Measurements from ENCODE around the gene RRBP1. TPM values are rescaled to one million over a fixed set of nuclear protein-coding genes. Genes with fewer than 3 reads are reported as not detected.

RRBP1 gene, protein sequence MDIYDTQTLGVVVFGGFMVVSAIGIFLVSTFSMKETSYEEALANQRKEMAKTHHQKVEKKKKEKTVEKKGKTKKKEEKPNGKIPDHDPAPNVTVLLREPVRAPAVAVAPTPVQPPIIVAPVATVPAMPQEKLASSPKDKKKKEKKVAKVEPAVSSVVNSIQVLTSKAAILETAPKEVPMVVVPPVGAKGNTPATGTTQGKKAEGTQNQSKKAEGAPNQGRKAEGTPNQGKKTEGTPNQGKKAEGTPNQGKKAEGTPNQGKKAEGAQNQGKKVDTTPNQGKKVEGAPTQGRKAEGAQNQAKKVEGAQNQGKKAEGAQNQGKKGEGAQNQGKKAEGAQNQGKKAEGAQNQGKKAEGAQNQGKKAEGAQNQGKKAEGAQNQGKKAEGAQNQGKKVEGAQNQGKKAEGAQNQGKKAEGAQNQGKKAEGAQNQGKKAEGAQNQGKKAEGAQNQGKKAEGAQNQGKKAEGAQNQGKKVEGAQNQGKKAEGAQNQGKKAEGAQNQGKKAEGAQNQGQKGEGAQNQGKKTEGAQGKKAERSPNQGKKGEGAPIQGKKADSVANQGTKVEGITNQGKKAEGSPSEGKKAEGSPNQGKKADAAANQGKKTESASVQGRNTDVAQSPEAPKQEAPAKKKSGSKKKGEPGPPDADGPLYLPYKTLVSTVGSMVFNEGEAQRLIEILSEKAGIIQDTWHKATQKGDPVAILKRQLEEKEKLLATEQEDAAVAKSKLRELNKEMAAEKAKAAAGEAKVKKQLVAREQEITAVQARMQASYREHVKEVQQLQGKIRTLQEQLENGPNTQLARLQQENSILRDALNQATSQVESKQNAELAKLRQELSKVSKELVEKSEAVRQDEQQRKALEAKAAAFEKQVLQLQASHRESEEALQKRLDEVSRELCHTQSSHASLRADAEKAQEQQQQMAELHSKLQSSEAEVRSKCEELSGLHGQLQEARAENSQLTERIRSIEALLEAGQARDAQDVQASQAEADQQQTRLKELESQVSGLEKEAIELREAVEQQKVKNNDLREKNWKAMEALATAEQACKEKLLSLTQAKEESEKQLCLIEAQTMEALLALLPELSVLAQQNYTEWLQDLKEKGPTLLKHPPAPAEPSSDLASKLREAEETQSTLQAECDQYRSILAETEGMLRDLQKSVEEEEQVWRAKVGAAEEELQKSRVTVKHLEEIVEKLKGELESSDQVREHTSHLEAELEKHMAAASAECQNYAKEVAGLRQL (N-terminal part only)
- 83.0 and 83.8 TPM in 2 replicates for total RNA-seq

DNA sequence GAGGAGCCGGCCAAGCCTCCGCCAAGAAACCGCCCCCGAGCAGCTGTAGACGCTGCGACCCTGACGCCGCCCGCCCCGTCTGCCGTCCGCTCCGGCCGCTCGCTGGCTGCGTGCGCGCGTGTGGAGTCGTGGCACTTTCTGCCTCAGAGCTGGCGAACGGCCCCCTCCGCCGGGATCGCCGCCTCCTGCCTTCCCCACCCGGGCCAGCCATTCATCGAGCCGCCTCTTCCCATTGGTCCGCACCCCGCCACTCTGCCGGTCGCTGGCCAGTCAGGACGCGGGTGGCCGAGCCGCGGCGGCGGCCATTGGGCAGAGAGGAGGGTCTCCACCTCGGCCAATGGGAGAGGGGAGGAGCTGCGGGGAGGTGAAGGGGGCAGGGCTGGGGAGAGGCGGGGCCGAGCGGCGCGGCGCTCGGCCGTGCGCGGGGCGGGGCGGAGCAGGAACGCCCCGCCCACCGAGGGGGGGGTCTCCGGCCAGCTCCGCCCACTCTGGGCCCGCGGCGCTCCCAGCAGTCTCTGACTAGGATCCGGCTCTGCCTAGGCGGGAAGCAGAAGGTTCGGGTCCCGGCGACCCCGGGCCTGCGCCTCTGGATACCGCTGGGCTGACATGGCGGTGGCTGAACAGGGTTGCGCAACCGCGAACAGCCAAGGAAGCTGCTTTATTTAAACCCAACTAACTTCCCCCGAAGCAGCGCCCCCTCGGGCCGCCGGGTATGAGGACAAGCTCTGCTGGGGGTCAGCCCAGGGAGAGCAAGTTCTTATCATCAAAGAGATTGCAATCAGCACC, at the start of gene RRBP1:
Gene RRBP1 (minus strand): TSS at position 140 of the 786 bp plus-strand sequence. CDS start 21,735 bp downstream, outside the sequence.
- intact Hi-C loops (cut with micrococcal nuclease): loop anchor here (1.0 to 5.0 kb wide), 15 partner anchors 71 to 1110 kb away; partner anchors contain the start of genes BFSP1, DSTN, KAT14 and MGME1

- intact Hi-C loops (cut with micrococcal nuclease): no loop called here
Observed at GRCh38 chr20:17731233-17731632, 49.2 kb upstream of the RRBP1 start.

GRCh38 chr20:17730071-17730470, 48.0 kb upstream of the RRBP1 start:
- intact Hi-C loops (cut with micrococcal nuclease): no loop called here

GRCh38 chr20:17728074-17728473, 46.0 kb upstream of the RRBP1 start:
- intact Hi-C loops (cut with micrococcal nuclease): no loop called here

- intact Hi-C loops (cut with micrococcal nuclease): no loop called here
Observed at GRCh38 chr20:17727351-17727750, 45.3 kb upstream of the RRBP1 start.

GRCh38 chr20:17726902-17727301, 44.9 kb upstream of the RRBP1 start:
- intact Hi-C loops (cut with micrococcal nuclease): no loop called here

GRCh38 chr20:17725094-17725835, 43.2 kb upstream of the RRBP1 start:
- intact Hi-C loops (cut with micrococcal nuclease): no loop called here

GRCh38 chr20:17723301-17723691, 41.3 kb upstream of the RRBP1 start:
- intact Hi-C loops (cut with micrococcal nuclease): no loop called here

- intact Hi-C loops (cut with micrococcal nuclease): no loop called here
Observed at GRCh38 chr20:17722493-17723300, 40.7 kb upstream of the RRBP1 start.

DNA sequence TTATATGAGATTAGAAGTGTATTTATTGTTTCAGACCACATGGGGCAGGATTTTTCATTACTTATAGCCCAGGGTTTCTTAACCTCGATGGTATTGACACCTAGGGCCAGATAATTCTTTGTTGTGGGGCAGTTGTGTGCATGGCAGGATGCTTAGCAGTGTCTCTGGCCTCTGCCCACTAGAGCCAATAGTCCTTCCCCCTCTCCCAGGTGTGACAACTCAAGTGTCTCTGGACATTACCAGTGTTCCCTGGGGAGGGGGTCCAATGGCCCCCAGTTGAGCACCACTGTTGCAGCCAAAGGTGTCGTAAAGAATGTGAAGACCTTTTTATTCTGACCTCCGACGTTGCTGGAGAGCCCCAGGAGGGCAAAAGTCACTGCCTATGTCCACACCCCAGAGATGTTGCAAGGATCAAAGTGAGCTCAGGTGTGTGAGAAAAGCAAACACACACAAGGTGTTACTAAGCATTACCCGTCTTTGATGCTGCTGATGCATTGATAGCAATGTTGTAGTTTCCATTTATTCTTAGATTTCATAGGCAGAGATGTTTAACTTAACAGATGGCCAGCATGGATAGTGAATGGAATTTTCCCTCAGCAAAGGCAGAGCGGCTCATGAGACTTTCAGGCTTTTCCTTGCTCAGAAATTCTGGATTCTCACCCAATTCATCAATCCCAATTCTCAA, 39.9 kb upstream of the RRBP1 start:
- intact Hi-C loops (cut with micrococcal nuclease): no loop called here

DNA sequence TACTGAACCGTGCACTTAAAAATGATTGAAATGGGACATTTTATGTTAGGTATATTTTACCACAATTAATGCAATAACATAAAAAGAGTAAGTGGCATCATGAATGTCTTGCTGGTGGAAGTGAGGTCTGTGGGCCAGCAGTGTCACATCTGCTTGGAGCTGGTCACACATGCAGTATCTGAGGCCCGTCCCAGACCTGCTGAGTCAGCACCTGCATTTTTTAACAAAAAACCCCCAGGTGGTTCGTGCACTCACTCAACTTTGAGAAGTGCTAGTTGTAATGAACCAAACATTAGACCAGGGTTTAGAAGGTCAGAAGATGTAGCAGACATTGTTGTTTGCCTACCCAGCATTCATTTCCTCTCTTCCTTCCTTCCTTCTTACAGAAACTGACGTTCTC, 38.7 kb upstream of the RRBP1 start:
- intact Hi-C loops (cut with micrococcal nuclease): no loop called here

DNA sequence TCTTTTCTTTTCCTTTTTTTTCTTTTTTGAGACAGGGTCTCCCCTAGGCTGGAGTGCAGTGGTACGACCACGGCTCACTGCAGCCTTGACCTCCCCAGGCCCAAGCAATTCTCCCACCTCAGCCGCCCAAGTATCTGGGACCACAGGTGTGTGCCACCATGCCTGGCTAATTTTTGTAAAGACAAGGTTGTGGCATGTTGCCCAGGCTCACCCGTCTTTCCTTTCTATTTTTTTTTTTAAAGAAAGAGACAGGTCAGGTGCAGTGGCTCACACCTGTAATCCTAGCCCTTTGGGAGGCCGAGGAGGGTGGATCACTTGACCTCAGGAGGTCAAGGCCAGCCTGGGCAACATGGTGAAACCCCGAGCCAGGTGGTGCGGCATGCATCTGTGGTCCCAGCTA, 34.3 kb upstream of the RRBP1 start:
- intact Hi-C loops (cut with micrococcal nuclease): no loop called here

DNA sequence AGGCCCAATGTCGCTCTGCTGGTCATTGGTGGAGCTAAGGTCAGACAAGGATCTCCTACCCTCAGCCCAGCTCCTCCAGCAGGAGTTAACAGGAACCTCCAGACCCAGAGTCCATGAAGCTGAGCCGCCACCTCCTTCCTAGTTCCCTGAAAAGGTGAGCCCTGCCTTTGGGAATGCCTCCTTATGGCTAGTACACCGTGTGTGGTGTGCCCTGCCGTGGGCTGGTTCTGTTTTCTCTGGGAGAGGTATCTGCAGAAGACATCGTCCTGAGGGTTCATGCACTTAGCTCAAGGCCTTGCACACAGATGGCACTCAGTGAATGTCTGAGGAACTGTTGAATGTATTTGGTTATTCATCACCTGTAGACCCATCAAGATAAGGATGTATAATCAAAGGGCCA, 33.0 kb upstream of the RRBP1 start:
- intact Hi-C loops (cut with micrococcal nuclease): no loop called here

GRCh38 chr20:17714597-17714996, 32.6 kb upstream of the RRBP1 start:
- intact Hi-C loops (cut with micrococcal nuclease): no loop called here

- intact Hi-C loops (cut with micrococcal nuclease): no loop called here
Observed at GRCh38 chr20:17712708-17713107, 30.7 kb upstream of the RRBP1 start.

DNA sequence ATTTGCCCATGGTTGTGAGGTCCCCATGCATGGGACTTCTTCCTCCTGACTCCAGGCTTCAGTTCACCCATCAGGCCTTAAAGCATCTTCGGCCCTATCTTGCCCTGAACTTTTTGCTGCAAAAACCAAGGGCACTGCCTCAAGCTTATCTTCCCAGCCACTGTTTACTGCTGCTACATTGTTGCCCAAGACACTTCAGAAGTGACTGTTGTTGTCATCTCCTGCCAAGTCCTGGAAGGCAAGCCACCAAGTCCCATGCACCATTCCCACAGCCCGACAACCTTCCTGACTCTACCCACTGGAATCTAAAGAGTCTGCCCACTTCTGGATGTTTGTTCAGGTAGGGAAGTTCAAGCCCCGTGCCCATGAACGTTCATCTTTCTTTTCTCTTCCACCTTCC, 30.2 kb upstream of the RRBP1 start:
- intact Hi-C loops (cut with micrococcal nuclease): no loop called here

DNA sequence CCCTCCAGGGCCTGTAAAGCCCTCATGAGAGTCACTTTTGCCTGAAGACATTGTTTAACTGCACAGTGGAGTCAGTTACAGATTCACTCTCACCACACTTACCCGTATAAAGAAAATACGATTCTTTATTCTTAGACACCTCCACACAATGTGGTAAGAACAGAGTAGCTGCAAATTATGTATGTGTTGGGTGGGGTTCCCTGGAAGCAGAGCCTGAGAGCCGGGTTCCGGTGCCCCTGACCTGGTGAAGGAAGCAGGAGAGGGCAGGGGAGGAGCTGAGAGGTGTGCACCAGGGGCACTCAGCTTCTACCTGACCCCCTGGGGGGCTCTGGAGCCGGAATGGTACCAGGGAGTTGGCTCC, 29.2 kb upstream of the RRBP1 start:
- intact Hi-C loops (cut with micrococcal nuclease): no loop called here

GRCh38 chr20:17710379-17711266, 28.6 kb upstream of the RRBP1 start:
- intact Hi-C loops (cut with micrococcal nuclease): no loop called here

Measured in T-helper 2 cell treated with Interferon-gamma antibody and Interleukin-4, amounts not matched to agents 100 ng/mL and 5 ng/mL, for 36 hours (primary cell).